UCSD-AML1 (cell line): Measurements from ENCODE around the gene TMEM81.

Source experiments
- DNase-seq: peaks from one replicate; lab custom pipeline; 2025; ENCODE audit not compliant: unreplicated experiment; lab: John Stamatoyannopoulos, UW

The TMEM81 gene

DNA sequence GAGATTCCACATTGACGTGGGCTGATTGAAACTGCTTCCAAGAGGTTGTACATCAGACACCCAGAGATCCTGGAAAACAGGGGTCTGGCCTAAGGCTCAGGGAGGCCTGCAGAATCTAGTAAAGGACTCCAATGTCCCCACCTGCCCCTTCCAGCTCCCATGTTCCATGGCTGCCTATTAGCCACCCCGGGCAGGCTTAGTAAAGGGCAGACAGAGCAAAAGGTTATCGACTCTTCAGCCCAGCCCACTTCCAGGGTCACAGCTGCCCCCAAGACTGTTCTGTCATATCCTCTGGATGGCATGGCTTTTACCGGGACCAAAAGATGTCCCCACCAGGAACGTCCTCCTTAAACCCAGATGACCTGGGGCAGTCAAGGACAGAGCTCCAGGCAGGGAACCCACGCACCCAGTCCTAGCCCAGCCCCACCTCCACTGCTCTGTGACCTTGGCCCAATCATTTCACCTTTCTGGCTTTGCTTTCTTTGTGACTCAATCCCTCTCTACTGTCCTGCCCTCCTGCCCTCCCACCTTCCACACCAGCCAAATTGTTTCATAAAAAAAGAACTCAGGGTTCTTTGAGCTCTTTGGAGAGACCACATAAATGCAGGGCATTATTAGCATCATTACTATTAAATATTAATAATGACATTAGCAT is 46.0 kb downstream of the TMEM81 start:
- no peak for DNase-seq

DNA sequence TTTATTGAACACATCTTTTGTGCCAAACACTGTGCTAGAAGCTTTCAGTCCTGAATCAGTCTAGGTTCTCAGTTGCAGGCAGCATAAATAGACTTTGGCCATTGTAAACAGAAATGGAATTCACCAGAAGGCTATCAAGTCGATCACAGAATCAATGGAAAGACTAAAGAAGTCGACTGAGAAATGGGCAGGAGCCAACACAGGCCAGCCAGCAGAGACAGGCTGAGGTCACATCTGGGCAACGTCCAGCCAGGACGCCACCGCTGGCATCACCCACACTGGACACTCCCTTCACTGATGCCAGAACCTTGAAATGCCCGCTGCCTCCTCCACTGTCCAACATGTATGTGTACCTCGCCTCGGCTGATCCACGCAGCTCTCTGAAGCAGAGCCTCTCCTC is 46.7 kb downstream of the TMEM81 start:
- no peak for DNase-seq
